ENCODE results near the gene TIMM9.
A peak's percentile ranks its signal among the peaks of the same experiment; 100 is the strongest.
"Not testable (repeated sequence)": the region's sequence is repeated elsewhere in the genome, so short reads cannot be mapped to it uniquely, and the experiment has no call there.

TIMM9 gene, protein sequence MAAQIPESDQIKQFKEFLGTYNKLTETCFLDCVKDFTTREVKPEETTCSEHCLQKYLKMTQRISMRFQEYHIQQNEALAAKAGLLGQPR

DNA sequence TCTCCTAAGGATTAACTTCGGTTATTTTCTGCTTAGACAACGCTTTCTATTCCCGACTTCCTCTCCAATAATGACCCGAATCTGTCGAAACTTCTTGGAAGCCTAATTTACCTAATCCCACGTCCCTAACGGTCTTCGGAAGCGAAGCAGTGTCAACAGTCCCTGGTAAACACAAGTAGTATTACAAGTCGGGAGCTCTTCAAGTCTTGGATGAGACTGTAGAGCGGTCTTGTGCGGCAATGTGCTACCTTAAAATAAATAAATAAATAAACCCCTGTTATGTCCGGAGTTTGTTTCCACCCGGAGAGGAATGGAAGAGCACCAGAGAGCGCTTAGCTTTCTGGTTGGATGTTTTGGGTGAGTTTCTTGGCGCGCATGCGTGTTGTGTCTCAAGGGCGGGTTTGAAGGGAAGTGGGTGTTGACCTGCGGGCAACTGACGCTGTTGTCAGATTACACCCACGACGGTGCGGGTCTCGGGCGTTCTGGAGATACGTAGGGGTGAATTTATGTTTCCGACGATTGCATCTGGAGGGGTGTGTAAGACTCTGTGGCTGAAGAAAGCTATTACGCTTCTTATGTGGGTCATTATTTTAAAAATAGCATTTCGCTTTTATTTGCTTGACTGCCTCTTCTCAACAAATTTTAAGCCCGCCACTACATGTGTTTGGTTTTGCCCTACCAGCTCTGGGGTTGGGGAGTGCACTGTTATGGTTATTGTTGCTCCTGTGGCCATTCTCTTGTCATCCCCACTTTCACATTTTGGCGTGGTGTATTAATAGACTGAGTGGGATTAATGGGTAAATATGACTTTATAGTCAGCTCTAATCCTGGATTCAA is at the start of gene TIMM9, which contains the start of gene KIAA0586:
TSS of gene TIMM9 (minus strand) at position 251 of the 837 bp plus-strand sequence. CDS start 15,586 bp downstream, outside the sequence.
TSS of gene KIAA0586 (plus strand) at position 439 of the 837 bp plus-strand sequence. CDS start 546 bp downstream, outside the sequence.
- DNase-seq (ENCODE audit: low read depth in 2 of 2) = peak; percentile 97 to 98

DNA sequence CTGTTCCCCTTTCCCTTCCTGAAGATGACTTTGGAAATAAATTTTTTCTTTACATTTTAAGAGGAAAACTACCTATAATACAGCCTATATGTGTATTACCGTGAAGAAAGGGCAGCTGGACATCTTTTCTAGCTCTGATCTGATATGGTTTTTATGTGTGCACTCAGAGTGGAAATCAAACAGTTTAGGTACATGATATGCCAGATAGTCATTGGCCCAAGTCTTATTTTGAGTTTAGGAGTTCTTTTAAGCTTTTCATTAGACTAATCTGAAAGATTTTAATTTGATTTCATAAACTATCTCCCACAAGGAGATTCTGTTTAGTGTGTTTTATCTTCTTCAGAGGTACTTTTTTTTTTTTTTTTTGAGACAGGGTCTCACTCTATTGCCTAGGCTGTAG is 49.0 kb upstream of the TIMM9 start:
- no peak for DNase-seq (ENCODE audit: low read depth in 2 of 2)

DNA sequence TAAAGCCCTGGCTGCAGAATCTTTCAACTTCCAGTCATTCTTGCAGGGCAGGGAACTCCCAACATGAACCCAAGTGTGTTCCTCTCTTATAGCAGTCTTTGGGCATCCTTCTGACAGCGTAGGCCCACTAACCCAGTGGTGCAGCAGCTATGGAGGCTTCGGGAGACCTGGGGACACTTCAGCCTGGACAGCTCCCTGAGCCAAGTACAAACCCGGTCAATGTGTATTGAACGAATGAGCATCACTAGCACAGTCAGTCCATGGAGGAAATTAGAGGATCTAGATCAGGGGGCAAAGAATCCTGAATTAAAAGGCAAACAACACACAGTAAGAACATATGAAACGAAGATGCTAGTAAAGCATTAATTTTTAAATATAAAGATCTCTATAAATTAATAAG is 42.0 kb upstream of the TIMM9 start:
- no peak for DNase-seq (ENCODE audit: low read depth in 2 of 2)

DNA sequence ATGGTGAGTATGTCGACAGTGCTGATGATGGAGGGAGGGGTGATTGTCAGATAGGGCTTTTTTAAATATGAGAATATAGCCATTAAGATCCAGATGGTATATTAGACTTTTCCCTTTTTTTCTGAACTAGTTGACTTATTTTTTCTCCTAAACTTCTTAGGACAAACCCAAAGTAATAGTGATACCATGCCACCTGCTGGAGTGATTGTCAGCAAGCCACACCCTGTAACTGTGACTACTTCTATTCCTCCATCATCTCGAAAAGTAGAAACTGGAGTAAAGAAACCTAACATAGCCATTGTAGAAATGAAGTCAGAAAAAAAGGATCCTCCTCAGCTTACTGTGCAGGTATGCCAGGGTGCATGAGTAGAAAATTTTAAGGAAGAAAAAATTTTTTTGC is 40.2 kb upstream of the TIMM9 start:
- DNase-seq (ENCODE audit: low read depth in 2 of 2) = no peak

DNA sequence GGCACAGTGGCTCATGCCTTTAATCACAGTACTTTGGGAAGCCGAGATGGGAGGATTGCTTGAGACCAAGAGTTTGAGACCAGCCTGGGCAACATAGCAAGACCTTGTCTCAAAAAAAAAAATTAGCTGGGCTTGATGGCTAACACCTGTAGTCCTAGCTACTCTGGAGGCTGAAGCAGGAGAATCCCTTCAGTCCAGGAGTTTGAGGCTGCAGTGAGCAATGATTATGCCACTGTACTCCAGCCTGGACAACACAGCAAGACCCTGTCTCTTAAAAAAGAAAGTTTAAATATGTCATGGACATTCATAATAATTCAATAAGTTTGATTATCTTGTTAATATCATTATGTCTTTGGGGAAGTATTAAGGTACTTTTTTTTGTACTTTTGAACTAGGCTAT is 39.1 kb upstream of the TIMM9 start:
- DNase-seq (ENCODE audit: low read depth in 2 of 2) = no peak

DNA sequence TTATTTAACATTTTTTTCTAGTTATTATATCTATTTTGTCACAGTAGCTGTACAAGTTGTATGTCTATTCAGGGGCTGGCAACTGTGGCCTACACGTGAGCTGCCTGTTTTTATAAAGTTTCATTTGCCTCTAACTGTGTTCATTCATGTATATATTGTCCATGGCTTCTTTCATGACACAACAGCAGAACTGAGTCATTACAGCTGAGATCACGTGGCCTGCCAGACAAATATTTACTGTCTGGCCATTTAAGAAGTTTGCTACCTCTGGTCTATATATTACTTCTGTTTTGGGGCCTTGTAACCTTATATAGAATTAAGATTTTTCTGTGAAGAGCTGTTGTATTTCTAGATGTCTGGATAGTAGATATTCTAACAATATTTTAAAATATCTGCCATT is 38.1 kb upstream of the TIMM9 start:
- DNase-seq (ENCODE audit: low read depth in 2 of 2) = no peak

DNA sequence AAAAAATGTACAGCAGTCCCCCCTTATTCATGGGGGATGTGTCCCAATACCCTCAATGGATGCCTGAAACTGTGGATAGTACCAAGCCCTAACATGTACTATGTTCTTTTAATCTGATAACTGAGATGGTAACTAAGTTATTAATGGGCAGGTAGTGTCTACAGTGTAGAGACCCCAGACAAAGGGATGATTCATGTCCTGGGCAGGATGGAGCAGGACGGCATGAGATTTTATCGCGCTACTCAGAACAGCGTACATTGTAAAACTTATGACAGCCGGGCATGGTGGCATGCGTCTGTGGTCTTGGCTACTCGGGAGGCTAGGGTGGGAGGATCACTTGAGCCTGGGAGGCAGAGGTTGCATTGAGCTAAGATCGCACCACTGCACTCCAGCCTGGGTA is 37.3 kb upstream of the TIMM9 start:
- DNase-seq (ENCODE audit: low read depth in 2 of 2) = no peak

DNA sequence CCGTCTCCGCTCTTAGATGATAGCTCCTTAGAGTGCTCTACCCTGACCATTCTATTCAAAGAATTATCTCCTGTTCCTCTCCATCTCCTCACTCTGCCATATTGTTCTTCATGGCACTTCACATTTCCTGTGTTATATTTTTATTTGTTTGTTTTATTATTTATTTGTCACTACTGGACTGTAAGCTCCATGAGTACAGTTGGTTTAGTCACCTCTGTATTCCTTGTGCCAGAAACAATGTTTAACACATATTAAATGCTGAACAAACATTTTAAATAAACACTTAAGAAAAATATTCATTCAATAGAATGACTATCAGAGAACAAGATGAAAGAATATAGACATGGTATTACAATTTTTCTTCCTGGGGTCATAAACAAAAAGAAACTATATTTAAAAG is 35.8 kb upstream of the TIMM9 start:
- DNase-seq (ENCODE audit: low read depth in 2 of 2) = no peak

DNA sequence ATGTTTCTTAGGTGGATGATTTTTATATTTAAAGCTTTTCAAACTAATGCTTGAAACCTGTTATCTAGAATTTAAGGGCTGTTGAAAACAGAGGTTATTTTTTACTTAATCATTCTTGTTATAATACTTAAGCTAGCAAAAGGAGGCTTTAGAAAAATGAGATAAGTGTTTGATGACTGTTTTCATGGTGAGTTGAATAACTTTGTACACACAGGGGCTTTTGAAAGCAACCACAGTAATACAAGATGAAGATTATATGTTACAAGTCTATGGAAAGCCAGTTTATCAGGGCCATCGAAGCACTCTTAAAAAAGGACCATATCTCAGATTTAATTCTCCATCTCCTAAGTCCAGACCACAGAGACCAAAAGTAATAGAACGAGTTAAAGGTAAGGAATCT is 33.4 kb upstream of the TIMM9 start:
- DNase-seq (ENCODE audit: low read depth in 2 of 2) = no peak

DNA sequence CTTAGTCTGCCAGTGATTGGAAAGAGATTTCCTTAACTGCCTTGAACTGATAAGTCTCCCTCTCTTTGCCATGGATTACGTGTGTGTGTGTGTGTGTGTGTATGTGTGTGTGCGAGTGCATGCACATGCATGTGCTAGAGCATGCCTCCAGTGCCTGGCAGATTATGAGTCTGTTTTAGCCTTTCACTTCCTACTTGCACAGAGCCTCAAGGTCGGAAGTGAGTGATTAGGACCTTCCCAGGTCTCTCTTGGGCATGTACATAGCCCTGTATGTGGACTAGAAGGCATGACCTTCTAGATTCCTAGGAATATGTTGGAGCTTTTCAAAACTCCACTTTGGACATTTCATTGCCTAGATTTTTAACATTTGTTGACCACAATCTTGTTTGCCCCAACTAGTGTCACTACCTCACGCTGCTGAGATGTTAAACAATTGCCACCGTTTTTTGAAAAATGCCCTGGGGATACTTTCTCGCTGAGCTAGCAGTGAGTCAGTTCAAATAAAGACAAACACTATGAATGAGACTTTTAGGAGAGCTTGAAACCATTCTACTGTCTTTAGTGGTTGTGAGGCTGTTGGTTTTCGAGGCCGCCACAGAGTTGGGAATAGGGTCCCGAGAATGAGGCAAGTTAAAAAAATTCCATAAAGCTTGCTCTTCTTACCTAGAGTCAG is 28.4 kb upstream of the TIMM9 start:
- no peak for DNase-seq (ENCODE audit: low read depth in 2 of 2)

DNA sequence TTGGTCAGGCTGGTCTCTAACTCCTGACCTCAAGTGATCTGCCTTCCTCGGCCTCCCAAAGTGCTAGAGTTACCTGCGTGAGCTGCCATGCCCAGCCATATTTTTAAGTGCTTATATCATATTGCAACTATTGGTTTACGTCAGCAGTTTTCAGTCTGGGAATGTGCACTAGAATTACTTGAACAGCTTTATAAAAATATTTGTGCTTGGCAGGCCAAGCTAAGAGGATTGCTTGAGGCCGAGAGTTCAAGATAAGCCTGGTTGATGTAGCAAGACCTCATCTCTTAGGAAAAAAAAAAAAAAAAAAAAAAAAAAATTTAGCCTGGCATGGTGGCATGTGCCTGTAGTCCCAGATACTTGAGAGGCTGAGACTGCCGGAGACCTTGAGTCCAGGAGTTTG is 17.3 kb upstream of the TIMM9 start:
- no peak for DNase-seq (ENCODE audit: low read depth in 2 of 2)

DNA sequence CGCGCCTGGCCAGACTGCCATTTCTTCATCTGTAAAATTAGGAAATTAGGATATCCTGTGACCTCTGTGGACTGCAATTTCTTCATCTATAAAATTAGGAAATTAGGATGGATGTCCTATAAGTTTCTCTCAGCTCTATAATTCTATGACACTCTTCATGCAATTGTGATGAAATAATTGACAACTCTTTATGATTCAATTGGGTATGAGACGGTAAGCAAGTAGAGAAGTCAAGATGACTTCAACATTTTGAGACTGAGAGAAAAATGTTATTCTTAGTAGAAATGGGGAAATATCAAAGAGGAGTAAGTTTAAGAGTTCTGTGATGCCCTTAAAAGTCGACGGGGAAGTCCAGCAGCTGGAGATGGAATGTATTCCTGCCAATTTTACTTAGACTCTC is 12.1 kb upstream of the TIMM9 start:
- no peak for DNase-seq (ENCODE audit: low read depth in 2 of 2)

DNA sequence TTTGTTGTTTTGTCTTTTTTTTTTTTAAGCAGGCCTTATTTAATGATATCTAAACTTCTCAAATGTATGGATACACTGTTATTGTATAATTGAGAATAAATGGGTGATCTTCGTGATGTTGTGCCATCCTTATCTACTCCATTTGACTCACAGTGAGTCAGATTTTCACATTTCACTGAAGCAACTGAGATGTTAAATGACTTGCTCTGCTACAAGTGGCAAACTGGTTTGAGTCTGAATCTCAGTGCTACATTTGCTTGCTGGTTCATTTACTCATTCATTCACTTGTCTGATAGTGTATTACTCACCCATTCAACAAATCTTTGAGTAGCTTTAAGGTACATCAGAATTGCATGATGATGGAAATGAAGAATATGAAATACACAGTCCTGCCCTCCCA is 2.8 kb upstream of the TIMM9 start:
- no peak for DNase-seq (ENCODE audit: low read depth in 2 of 2)

DNA sequence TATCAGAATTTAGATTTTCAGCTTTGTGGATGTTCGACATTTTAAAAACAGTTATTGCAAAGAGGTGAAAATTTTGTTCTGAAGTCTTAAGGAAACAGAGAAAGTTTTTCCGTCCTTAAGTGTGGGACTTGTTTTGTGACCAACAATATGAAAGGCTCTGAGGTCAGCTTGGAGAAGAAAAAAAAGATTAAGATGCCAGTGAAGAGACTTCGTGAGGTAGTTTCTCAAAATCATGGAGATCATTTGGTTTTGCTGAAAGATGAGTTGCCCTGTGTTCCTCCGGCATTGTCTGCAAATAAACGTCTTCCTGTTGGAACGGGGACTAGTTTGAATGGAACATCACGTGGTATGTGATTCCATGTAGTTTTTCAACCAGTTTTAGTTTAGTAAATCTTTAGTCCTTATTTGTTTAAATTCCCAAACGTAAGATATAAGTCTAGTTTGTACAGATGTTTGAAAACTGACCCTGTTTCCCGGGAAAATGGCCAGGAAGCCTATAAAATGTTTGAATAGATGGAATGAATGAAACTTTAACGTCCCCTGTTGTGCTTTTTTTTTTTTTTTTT is 870 bp upstream of the TIMM9 start:
- DNase-seq (ENCODE audit: low read depth in 2 of 2) = peak in 1 of 2 experiments; percentile 8

DNA sequence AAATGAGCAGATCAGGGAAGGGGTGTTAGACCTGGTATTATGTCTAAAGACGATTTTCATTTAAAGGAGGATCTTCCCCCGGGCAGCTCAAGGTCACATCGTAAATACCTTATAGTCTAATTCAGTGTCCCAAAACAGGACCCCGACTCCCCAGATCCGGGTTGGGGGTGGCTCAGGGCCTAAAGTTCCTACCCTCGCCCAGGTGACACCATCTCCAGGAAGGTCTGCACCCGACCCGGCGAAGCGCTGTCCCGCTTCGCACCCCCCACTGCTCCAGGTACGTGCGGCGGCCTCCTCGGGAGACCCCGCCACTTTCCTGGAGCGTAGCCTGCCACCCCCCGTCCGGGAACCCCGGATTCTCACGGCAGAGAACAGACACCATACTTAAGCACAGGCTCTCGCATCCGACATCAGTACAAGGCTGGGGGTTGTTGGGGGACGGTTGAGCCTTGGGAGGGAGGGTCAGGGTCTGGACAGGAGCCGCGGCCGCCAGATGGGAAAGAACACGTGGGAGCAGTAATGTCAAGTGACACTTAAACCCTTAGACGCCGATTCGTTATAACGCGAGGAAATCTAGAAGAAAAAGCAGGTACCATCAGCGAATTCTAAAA is 556 bp downstream of the TIMM9 start:
- DNase-seq (ENCODE audit: low read depth in 2 of 2) = peak; percentile 42 to 46

DNA sequence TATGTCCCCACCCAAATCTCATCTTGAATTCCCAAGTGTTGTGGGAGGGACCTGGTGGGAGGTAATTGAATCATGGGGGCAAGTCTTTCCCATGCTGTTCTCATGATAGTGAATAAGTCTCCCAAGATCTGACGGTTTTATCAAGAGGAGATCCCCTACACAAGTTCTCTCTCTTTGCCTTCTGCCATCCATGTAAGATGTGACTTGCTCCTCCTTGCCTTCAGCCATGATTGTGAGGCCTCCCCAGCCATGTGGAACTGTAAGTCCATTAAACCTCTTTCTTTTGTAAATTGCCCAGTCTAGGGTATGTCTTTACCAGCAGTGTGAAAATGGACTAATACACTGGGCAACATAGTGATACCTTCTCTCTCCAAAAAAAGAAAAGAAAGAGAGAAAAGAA is 10.4 kb downstream of the TIMM9 start:
- not testable (repeated sequence) for DNase-seq (ENCODE audit: low read depth in 2 of 2)

DNA sequence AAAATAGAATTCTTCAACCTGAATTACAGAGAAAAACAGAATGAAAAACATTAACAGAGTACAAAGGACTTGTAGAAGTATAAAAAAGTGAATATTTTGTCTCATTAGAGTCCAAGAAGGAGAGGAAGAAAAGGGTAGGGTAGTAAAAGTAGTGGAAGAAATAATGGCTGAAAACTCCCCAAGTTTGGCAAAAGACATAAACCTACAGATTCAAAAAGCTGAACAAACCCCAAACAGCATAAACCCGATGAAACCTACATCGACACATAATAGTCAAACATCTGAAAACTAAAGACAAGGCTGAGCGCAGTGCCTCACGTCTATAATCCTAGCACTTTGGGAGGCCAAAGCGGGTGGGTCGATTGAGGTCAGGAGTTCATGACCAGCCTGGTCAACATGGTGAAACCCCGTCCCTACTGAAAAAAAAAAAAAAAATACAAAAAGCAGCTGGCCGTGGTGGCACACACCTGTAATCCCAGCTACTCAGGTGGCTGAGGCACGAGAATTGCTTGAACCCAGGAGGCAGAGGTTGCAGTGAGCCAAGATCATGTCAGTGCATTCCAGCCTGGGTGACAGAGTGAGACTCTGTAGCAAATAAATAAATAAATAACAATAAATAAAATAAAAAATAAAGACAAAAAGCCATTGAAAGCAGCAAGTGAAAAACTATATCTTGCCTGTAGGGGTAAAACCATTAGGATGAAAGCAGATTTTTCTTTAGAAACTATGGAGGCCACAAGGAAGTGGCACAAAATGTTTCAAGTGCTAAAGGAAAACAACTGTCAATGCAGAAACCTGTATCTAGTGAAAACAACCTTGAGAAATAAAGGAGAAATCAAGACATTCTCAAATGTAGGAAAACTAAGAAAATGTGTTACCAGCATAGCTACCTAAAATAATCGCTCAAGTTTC is 11.4 kb downstream of the TIMM9 start:
- DNase-seq (ENCODE audit: low read depth in 2 of 2) = no peak

DNA sequence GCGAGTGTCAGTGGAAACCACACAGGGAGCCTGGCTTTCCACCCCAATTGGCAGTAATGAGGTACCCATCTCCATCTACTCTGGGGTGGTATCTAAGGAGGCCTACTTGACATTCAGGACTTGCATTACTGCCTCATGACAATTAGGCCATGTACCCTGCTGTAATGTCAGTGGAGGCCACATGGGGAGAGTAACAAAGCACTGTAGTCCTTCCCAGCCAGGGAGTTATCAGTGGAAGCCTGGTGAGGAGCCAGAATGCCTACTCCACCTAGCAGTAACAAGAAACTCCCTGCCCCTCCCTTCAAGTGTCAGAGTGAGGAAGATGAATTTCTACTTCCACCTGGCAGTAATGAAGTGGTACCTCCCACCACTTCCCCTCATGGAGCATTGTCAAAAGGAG is 12.5 kb downstream of the TIMM9 start:
- no peak for DNase-seq (ENCODE audit: low read depth in 2 of 2)

DNA sequence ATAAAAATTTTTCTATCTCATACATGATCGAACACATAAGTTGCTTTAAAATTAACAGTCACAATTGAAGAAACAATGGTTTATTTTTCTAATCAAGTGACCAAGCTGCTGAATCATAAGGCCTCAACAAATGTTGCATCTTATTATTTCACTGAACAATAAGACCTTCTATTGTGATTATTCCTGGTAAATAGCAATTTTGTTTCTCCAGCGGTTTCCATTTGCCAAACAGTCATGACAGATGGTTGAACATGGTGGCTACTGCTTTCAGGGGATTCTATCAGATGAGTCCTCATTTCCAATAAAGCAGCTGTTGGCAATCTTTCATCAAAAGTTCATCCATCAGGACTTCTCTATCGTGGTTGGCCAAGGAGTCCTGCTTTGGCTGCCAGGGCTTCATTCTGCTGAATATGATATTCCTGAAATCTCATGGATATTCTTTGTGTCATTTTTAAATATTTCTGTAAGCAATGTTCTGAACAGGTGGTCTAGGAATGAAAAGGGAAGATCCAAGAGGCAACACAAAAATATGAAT is 18.6 kb downstream of the TIMM9 start:
- DNase-seq (ENCODE audit: low read depth in 2 of 2) = no peak

DNA sequence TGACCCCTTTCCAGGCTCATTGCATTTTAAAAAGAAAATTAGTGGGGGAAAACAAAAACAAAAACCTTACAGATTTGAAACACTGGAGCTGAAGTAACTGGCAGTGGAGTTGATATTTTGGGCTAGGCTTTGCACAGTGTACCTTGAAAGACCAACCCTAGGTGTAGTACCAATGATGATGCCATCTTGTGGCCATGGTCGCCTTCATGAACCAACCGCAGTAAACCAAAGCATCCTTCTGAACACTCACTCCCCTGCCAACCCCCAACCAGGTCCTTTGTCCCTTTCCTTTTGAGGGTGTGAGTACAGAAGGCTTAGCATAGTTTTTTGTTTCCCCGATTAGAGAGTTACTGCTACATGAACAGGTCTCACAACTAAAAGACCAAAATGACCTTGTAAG is 25.7 kb downstream of the TIMM9 start:
- no peak for DNase-seq (ENCODE audit: low read depth in 2 of 2)

DNA sequence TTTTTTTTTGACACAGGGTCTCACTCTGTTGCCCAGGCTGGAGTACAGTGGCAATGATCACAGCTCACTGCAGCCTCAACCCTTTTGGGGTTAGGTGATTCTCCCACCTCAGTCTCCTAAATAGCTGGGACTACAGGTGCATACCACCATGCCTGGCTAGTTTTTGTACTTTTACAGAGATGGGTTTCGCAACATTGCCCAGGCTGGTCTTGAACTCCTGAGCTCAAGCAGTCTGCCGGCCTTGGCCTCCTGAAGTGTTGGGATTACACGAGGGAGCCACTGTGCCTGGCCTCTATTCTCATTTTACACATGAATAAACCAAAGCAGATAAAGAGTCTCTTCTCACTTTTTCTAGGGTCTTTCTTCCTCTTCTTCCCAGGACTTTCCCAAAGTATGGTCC is 28.4 kb downstream of the TIMM9 start:
- no peak for DNase-seq (ENCODE audit: low read depth in 2 of 2)

Measured in fibroblast of skin of left biceps (primary cell).